SU-DHL-6 (cell line): ENCODE measurements around the gene ELN.

Experiments
- CTCF ChIP-seq: fragments of 200-600 bp; sonication (generic); IDR thresholded peaks from one replicate; pipeline ENCODE4 v1.5.1; 2017; ENCODE audit warnings: antibody characterized with exemption, mild to moderate bottlenecking, low read length, moderate library complexity; ENCODE audit not compliant: insufficient read depth, poor library complexity, severe bottlenecking
- EZH2phosphoT487 ChIP-seq: fragments of 200-600 bp; sonication (generic), shearing (Covaris generic); conservative IDR thresholded peaks from 2 replicates; pipeline ENCODE4 v1.6.1; 2018; ENCODE audit warnings: mild to moderate bottlenecking, antibody characterized with exemption, low read length, moderate library complexity, mixed read lengths

- TF ChIP-seq CTCF (no peak), EZH2phosphoT487 (no peak)
Measured at GRCh38 chr7:73988197-73988596, 39.8 kb upstream of the ELN start.
